HepG2 (cell line): Measurements from ENCODE around the gene SGK1. TPM values are rescaled to one million over a fixed set of nuclear protein-coding genes. Genes with fewer than 3 reads are reported as not detected.

Source experiments
- ARID2 ChIP-seq: sonication (generic); formaldehyde crosslinking; IDR thresholded peaks from 2 replicates; pipeline ENCODE4 v1.8.1; 2022; ENCODE audit warnings: mild to moderate bottlenecking, missing genetic modification reagents, borderline replicate concordance
- ATF5 ChIP-seq: sonication (generic); formaldehyde crosslinking; IDR thresholded peaks from 2 replicates; pipeline ENCODE4 v1.4.0; 2020; ENCODE audit warnings: mild to moderate bottlenecking, low read depth, missing genetic modification reagents
- CENPBD1 ChIP-seq: sonication (generic); formaldehyde crosslinking; IDR thresholded peaks from 2 replicates; pipeline ENCODE4 v1.8.0; 2022; ENCODE audit warnings: missing genetic modification reagents, low read depth, mild to moderate bottlenecking, borderline replicate concordance
- E2F2 ChIP-seq: sonication (generic); formaldehyde crosslinking; IDR thresholded peaks from 2 replicates; pipeline ENCODE4 v1.4.0; 2020; ENCODE audit warnings: missing genetic modification reagents, borderline replicate concordance
- ISL2 ChIP-seq: sonication (generic); formaldehyde crosslinking; IDR thresholded peaks from 2 replicates; pipeline ENCODE4 v1.5.0; 2020; ENCODE audit warnings: missing genetic modification reagents
- POLR2AphosphoS5 ChIP-seq: IDR thresholded peaks from 2 replicates; pipeline ENCODE4 v1.6.1; 2012; ENCODE audit warnings: low read depth, low read length
- RFX5 ChIP-seq: IDR thresholded peaks from 2 replicates; pipeline ENCODE4 v1.6.1; 2011; ENCODE audit warnings: low read depth, low read length, improper control_type of control experiment
- SOX5 ChIP-seq: IDR thresholded peaks from 2 replicates; pipeline ENCODE4 v1.6.1; 2016; ENCODE audit warnings: borderline replicate concordance
- ZNF335 ChIP-seq: sonication (generic); formaldehyde crosslinking; IDR thresholded peaks from 2 replicates; pipeline ENCODE4 v1.4.0; 2020; ENCODE audit warnings: missing genetic modification reagents
- ZNF407 ChIP-seq: sonication (generic); formaldehyde crosslinking; IDR thresholded peaks from one replicate; pipeline ENCODE4 v1.5.1; 2020; ENCODE audit warnings: mild to moderate bottlenecking, missing genetic modification reagents; ENCODE audit errors: not compliant biosample characterization
- ZNF44 ChIP-seq: sonication (generic); formaldehyde crosslinking; IDR thresholded peaks from 2 replicates; pipeline ENCODE4 v1.5.1; 2020; ENCODE audit warnings: mild to moderate bottlenecking, missing genetic modification reagents
- ZNF678 ChIP-seq: sonication (generic); formaldehyde crosslinking; IDR thresholded peaks from 2 replicates; pipeline ENCODE4 v1.4.0; 2020; ENCODE audit warnings: mild to moderate bottlenecking, missing genetic modification reagents
- ZNF704 ChIP-seq: sonication (generic); formaldehyde crosslinking; IDR thresholded peaks from 2 replicates; pipeline ENCODE4 v1.8.1; 2023; ENCODE audit warnings: mild to moderate bottlenecking, inconsistent platforms, moderate library complexity, missing genetic modification reagents, borderline replicate concordance
- ZNF772 ChIP-seq: sonication (generic); formaldehyde crosslinking; IDR thresholded peaks from 2 replicates; pipeline ENCODE4 v1.5.0; 2020; ENCODE audit warnings: mild to moderate bottlenecking, missing genetic modification reagents
- polyA plus RNA-seq, 8 experiments: library from polyadenylated mRNA; depleted of rRNA in 3 of 8; stranded (reverse) in 7 of 8; unstranded in 1 of 8; fragments of >200 nt; fragmentation: Illumina TruSeq in 4 of 8; extraction: Trizol in 4 of 8; gene quantifications; 2 replicates each; pipeline versions ENCODE4 v1.2.1 to v1.2.3, GENCODE V29; 2011 to 2016; ENCODE audit warnings: low read depth in 4 of 8, missing spikeins in 1 of 8, mixed read lengths in 1 of 8; ENCODE audit not compliant: insufficient read depth in 1 of 8
- total RNA-seq, 5 experiments: library from RNA; depleted of rRNA; stranded (reverse); fragments of >200 nt; fragmentation: Illumina TruSeq; extraction: Trizol; gene quantifications; 2 replicates each; pipeline ENCODE4 v1.2.3, GENCODE V29; 2016; ENCODE audit warnings: low read depth in 1 of 5

SGK1 gene
- total and polyA plus RNA-seq, 2 of the 13 experiments (the other 11 are each of a cell fraction or from before 2014, with no cell fraction given), result 56.1 to 56.2 TPM

GRCh38 chr6:134174672-134175531 is 143.0 kb downstream of the SGK1 start (continued):
- no peak for TF ChIP-seq ARID2 (CRISPR knock-in tag)
- no peak for TF ChIP-seq SOX5 (CRISPR knock-in tag)
- TF ChIP-seq CENPBD1, result peak; percentile 51; the same call in 1 of the 2 replicates
- peak; percentile 79 for TF ChIP-seq ZNF407 (CRISPR knock-in tag)
- peak; percentile 98 for TF ChIP-seq POLR2AphosphoS5
- TF ChIP-seq ATF5, result no peak
- no peak; the same call in 1 of the 2 replicates for TF ChIP-seq ZNF678 (CRISPR knock-in tag)
- TF ChIP-seq RFX5, result no peak
- peak; percentile 83; the same call in 1 of the 2 replicates for TF ChIP-seq ISL2 (CRISPR knock-in tag)
- no peak for TF ChIP-seq ZNF335 (CRISPR knock-in tag)
- no peak for TF ChIP-seq ZNF44 (CRISPR knock-in tag)
- TF ChIP-seq E2F2 (CRISPR knock-in tag), result peak; percentile 75; the same call in 1 of the 2 replicates
- TF ChIP-seq ZNF704 (CRISPR knock-in tag), result peak; percentile 70; the same call in 1 of the 2 replicates
- peak; percentile 46; the same call in 1 of the 2 replicates for TF ChIP-seq ZNF772 (CRISPR knock-in tag)
